ENCODE data around the gene STRADA. TPM values are rescaled to one million over a fixed set of nuclear protein-coding genes. Genes with fewer than 3 reads are reported as not detected.
"Not testable (repeated sequence)": the region's sequence is repeated elsewhere in the genome, so short reads cannot be mapped to it uniquely, and the experiment has no call there.

STRADA gene
- total RNA-seq, 2 donors from 2014 or later = 15.6 to 19.9 TPM

DNA sequence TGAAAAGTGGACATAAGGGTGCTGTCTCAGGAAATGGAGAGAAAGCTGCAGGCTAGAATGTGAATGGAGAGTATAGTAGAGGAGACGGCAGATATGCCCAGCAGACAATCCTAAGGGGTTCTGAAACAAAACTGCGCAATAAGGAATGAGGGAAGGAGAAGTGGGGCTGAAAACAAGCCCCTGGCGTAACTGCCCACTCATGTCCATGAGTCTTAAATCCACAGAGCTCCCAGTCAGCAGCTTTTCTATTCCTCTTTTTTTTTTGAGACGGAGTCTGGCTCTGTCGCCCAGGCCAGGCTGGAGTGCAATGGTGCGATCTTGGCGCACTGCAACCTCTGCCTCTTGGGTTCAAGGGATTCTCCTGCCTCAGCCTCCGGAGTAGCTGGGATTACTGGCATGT lies 5.9 kb downstream of the STRADA start:
- intact Hi-C loops (cut with DNase I) = no loop called here
- TF ChIP-seq, protein P1, sequence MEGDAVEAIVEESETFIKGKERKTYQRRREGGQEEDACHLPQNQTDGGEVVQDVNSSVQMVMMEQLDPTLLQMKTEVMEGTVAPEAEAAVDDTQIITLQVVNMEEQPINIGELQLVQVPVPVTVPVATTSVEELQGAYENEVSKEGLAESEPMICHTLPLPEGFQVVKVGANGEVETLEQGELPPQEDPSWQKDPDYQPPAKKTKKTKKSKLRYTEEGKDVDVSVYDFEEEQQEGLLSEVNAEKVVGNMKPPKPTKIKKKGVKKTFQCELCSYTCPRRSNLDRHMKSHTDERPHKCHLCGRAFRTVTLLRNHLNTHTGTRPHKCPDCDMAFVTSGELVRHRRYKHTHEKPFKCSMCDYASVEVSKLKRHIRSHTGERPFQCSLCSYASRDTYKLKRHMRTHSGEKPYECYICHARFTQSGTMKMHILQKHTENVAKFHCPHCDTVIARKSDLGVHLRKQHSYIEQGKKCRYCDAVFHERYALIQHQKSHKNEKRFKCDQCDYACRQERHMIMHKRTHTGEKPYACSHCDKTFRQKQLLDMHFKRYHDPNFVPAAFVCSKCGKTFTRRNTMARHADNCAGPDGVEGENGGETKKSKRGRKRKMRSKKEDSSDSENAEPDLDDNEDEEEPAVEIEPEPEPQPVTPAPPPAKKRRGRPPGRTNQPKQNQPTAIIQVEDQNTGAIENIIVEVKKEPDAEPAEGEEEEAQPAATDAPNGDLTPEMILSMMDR (IDR thresholded peaks at IDR 0.05) = no peak
- H3K36me3 ChIP-seq = no peaks in the 10 kb centered on the region
- H3K4me3 ChIP-seq = no peak overlapping the region
- no peaks in the 10 kb centered on the region for H3K27me3 ChIP-seq
- DNase-seq = no peak
- no peak overlapping the region for H3K9ac ChIP-seq (ENCODE audit: low read depth in 2 of 2, low read length in 2 of 2)
- H3K4me1 ChIP-seq = no peaks in the 10 kb centered on the region
- no peaks in the 10 kb centered on the region for H3K9me3 ChIP-seq
- no peak overlapping the region for H3K27ac ChIP-seq

DNA sequence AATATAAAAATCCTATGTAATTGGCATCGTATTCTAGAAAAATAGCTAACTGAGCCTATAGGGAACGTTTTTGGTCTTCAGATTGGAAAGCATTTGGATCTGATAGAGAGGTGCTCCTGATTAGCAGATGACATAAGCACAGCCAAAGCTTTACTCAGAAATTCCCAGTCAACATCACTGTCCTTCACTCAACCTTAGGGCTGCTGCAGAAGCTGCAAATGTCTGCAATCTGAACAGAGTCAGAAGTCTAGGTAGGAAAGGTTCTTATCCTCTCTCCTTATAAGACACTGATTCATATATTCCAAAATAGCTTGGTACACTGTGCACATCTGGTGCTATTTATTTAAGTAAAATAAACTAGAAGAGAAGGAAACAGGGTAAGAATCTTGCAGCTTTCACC lies 19.2 kb downstream of the STRADA start:
- no peak for DNase-seq
- intact Hi-C loops (cut with DNase I) = no loop called here
- Histone ChIP-seq H3K9me3 (no peaks in the 10 kb centered on the region), H3K27me3 (no peaks in the 10 kb centered on the region), H3K9ac (ENCODE audit: low read depth in 2 of 2, low read length in 2 of 2) (no peak overlapping the region), H3K27ac (no peak overlapping the region), H3K4me1 (no peaks in the 10 kb centered on the region), H3K4me3 (no peak overlapping the region), H3K36me3 (no peaks in the 10 kb centered on the region)
- TF ChIP-seq, protein P1 (IDR thresholded peaks at IDR 0.05) = no peak

DNA sequence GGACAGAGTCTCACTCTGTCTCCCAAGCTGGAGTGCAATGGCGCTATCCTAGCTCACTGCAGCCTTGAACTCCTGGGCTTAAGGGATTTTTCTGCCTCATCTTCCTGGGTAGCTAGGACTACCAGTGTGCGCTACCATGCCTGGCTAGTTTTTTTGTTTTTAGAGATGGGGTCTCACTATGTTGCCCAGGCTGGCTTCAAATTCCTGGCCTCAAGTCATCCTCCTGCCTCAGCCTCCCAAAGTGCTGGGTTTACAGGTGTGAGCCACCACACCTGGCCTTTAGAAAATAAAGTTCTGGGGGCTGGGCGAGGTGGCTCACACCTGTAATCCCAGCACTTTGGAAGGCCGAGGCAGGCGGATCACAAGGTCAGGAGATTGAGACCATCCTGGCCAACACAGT lies 21.4 kb downstream of the STRADA start:
- intact Hi-C loops (cut with DNase I); H3K9ac ChIP-seq (ENCODE audit: low read depth in 2 of 2, low read length in 2 of 2); H3K36me3 ChIP-seq; H3K9me3 ChIP-seq; H3K27me3 ChIP-seq; DNase-seq; H3K4me1 ChIP-seq; H3K4me3 ChIP-seq; H3K27ac ChIP-seq: not testable (repeated sequence)

DNA sequence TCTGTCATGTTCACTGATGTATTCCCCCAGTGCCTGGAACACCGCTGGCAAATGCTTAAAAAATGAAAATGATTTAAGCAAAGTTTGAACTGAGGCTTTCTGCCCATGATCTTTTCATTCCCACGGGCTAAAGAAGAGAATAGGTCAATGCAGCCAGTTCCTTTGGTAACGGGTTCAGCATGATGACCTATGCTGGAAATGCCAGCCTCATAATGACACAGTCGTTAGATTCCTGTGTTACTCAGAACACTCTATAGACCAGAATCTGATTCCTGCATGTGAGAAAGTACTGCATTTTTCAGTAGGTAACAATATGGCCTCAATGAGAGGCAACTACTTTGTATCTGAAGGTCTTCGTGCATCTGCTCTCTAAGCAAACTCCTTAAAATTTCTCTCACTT lies 22.6 kb downstream of the STRADA start:
- Histone ChIP-seq H3K4me3 (no peak overlapping the region), H3K27me3 (no peaks in the 10 kb centered on the region), H3K27ac (no peak overlapping the region), H3K36me3 (no peaks in the 10 kb centered on the region), H3K4me1 (no peaks in the 10 kb centered on the region), H3K9me3 (no peaks in the 10 kb centered on the region), H3K9ac (ENCODE audit: low read depth in 2 of 2, low read length in 2 of 2) (no peak overlapping the region)
- intact Hi-C loops (cut with DNase I) = no loop called here
- TF ChIP-seq, protein P1 (IDR thresholded peaks at IDR 0.05) = no peak
- no peak for DNase-seq

DNA sequence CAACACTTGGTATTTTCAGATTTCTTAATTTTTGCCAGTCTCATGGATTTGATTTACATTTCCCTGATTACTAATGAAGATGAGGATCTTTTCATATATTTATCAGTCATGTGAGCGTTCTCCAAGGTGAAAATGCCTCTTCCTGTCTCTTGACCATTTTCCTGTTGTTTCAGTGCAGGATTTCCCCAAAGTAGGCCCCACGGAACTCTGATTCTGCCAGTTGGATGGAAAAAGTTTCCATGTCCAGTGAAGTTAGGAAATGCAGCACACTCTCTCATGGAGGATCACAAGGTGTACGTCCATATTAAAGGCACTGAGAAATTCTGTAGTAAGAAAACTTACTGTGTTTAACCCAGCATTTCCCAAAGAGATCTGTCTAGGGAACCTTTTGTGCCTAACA lies 25.2 kb downstream of the STRADA start:
- DNase-seq = no peak
- Histone ChIP-seq H3K9ac (ENCODE audit: low read depth in 2 of 2, low read length in 2 of 2) (no peak overlapping the region), H3K27me3 (no peaks in the 10 kb centered on the region), H3K27ac (no peak overlapping the region), H3K4me3 (no peak overlapping the region), H3K4me1 (no peaks in the 10 kb centered on the region), H3K9me3 (no peaks in the 10 kb centered on the region), H3K36me3 (no peaks in the 10 kb centered on the region)
- intact Hi-C loops (cut with DNase I) = no loop called here
- TF ChIP-seq, protein P1 (IDR thresholded peaks at IDR 0.05) = no peak

DNA sequence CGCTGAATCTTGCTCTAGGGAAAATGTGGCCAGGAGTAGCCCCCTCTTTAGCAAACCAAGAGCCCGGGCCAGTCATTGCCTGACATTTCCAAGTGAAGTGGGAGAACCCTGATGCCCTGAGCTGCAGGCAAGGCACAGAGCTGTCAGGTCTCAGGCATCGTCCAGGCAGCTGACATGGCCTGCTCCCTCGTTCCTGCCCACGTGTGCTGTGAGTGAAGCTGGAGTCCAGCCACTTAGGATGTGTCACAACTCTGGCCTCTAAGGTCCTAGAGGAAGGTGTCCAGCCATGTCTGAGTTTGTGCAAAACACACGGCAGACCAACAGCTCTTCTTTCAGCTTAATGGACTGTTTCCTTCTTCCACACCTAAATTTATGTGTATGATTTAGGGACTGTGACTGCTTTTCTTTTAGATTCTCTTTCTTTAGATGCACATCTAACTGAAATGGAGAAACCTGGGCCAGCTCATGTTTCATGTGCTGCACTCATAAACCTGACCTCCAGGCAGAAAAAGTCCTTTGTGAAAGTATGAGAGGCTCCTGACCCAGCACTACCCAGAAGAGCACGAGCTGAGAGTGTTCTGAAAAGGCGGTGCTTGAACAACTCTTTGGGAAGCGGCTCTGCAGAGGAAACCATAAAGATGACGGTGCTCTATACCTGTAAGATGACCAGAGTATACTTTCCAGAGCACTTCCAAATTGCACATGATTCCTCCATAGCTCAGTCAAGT lies 26.9 kb downstream of the STRADA start:
- Histone ChIP-seq H3K4me3 (no peak overlapping the region), H3K4me1 (no peaks in the 10 kb centered on the region), H3K9me3 (no peaks in the 10 kb centered on the region), H3K27ac (no peak overlapping the region), H3K36me3 (no peaks in the 10 kb centered on the region), H3K27me3 (no peaks in the 10 kb centered on the region), H3K9ac (ENCODE audit: low read depth in 2 of 2, low read length in 2 of 2) (no peak overlapping the region)
- intact Hi-C loops (cut with DNase I) = no loop called here
- TF ChIP-seq, protein P1 (IDR thresholded peaks at IDR 0.05) = no peak
- no peak for DNase-seq

All from colonic mucosa (tissue), 4 donors.